Measurements from ENCODE around the gene TECPR2.

Gene TECPR2

DNA sequence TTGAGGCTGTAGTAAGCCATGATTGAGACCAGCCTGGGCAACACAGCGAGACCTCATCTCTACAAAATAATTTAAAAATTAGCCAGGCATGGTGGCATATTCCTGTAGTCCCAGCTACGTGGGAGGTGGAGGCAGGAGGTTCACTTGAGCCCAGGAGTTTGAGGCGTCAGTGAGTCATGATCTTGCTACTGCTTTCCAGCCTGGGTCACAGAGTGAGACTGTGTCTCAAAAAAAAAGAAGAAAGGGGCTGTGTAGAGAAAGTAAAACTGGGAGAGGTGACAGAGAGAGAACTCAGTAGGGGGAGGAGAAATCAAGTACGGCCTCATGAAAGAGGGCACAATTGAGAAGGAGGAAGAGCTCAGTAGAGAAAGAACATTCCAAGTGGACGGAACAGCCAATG lies 12.4 kb downstream of the TECPR2 start:
- DNase-seq (ENCODE audit: low read depth in 2 of 2), result no peak

DNA sequence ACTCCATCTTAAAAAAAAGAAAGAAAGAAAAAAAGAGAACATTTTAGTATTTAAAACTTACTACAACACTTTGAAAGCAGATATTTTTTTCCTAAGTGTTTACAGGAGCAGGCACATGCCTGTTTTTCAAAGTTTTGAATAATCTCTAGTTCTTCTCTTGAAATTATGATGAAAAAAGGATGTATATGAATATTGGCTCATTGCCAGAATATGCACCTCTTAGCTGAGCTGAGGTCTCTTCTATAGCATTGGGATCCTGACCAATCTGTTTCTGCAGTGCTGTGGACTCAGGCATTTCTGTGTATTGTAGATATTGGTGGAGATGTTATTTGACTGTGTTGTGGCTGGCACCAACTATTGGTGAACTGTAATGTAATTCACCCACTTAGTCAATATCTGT lies 15.0 kb downstream of the TECPR2 start:
- DNase-seq (ENCODE audit: low read depth in 2 of 2), result no peak

DNA sequence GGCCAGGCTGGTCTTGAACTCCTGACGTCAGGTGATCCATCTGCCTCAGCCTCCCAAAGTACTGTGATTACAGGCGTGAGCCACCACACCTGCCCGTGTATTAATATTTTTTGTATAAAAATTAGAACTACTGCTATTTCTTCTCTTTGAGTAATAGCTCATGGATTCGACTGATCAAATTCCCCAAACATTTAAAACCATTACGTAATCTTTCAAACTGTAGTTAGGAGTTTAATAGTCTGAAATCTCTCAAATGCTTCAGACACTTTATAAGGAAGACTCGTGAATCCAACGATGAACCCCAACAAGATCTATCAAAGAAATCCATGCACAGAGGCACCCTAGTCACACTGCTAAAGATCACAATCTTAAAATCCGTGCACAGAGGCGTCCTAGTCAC lies 16.1 kb downstream of the TECPR2 start:
- no peak for DNase-seq (ENCODE audit: low read depth in 2 of 2)

DNA sequence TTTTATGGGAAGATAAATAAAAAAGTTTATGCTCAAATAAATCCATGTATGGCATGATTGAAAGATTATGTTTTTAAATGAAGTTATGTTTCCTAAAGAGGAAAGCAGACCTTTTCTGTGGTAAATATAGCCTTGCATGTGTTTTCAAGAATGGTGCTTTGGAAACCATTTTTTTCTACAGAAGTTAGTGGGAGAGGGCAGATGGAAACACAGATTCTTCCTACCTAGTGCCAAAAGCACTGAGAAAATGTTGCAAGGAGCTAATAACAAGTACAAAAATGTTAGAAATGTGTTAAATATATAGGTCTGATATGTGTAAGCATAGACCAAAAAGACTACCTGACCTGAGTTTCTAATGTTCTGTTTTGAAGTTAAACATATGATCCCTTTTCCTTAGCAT lies 24.3 kb downstream of the TECPR2 start:
- no peak for DNase-seq (ENCODE audit: low read depth in 2 of 2)

DNA sequence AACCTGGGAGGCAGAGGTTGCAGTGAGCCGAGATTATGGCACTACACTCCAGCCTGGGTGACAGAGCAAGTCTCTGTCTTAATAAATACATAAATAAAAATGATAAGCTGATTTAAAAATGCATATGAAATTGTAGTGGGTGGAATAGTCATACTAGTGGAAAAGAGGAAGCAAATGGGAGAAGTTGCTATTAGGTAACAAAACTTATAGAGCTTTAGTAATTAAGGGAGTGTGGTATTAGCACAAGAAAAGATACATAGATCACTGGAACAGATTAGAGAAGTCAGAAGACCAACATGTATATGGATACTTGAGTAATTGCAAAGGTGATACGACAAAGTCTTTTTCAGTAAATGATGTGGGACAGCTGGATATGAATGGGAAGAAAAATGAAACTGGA lies 26.5 kb downstream of the TECPR2 start:
- DNase-seq (ENCODE audit: low read depth in 2 of 2), result no peak

DNA sequence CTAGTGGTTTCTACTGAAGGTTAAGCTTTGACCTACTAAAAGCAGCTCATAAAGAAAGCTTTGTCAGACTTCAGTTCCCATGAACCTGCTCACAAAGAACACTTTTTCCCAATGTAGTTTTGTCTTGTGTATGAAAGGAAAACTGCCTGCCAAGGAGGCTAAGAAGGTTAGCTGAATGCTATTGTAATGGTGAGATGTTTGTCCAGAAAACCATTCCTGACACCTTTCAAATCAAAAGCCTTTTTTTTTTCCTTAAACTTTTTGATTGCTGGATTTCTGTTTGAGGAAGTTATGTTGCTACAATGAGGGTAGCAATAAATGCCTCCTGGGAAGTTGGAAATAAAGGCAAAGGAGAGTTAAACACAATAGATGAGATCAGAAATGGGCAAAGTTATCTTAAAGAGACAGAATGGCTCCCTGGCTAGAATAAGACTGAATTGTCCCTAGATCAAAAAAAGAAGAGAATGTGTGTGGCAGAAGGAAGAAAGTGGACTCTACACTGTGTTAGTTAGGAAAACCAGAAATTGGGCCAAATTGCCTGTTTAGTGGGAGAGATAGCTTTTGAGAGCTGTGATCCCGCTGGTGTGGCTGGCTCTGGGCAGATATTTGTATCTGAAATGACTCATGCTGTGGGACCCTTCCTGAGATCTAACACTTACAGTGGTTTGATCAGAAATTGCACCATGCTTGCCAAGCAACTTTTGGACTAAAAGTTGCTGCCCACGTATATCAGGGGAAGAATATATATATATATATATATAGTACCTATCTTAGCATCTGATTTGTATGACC lies 27.5 kb downstream of the TECPR2 start:
- DNase-seq (ENCODE audit: low read depth in 2 of 2), result no peak

DNA sequence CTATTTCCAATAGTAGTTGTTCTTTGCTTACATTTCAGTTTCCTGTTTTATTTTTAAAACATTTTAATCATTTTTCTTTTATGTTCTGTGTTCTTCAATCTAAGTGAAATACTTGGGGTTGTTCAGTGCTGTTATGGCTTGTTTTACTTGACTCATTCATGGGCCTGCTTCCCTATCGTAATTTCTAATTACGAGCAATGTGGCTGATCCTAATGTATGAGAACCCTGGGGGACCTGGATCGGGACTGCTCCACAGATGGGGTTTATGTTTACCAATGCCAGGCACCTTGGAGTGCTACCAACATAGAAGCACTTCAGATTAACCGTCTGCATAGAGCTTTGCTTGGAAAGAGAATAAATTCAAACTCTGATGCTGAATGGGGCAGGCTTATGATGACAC lies 29.8 kb downstream of the TECPR2 start:
- DNase-seq (ENCODE audit: low read depth in 2 of 2), result no peak

DNA sequence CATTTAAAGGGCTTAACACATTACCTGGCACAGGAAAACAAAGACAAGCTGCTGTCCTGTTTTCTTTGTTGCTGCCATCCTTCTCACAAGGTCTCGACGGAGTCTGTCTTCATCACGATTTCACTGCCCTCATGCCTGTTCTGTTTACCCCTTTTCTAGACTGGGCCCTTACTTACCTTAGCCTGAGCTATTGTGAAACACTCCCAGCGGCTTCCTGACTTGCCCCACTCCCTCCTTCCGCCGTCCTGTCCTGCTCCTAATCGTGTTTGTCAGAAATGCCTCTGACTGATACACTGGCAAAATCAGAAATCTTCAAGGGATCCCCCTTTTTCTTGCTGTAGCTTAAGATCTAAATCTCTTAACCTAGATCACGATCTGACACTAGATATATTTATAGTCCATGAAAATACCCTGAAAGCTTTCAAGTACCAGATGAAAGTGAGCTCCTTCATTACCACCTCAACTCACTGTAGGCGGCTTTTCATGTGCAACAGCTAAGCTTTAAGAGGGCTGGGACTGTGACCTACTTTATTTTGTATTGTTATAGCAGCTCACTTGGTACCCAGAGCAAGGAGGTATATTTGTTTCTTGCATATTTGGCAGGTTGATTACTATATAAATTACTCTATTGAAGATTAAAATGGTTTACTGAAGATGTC lies 32.1 kb downstream of the TECPR2 start:
- no peak for DNase-seq (ENCODE audit: low read depth in 2 of 2)

DNA sequence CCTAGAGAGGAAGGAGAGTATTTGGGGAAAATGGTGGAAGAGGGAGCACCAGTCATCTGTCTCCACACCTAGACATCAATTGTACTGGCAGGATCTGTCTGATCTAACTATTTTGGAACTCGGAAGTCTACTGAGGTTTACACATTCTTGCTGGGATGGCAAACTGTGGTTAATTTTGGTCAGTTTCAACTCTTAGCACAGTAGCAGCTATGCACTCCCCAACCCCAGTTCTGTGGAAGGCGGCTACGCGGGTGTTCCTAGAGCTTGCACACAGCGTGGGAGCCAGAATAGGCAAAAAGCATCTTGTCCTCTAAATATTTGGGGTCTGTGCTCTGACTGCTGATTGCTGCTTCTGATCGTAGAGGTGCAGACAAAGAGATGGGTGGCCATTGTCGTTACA lies 33.8 kb downstream of the TECPR2 start:
- no peak for DNase-seq (ENCODE audit: low read depth in 2 of 2)

DNA sequence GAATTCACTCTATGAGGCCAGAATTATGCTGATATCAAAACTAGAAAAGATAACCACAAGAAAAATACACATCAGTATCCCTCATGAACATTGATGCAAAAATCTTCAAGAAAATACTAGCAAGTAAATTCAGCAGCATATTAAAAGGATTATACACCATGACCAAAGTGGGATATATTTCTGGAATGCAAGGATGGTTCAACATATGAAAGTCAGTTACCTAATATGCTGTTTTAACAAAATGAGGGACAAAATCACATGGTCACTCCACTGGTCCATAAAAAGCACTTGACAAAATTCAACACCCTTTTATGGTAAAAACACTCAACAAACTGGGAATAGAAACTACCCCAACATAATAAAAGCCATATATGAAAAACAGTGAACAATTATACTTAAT lies 40.3 kb downstream of the TECPR2 start:
- no peak for DNase-seq (ENCODE audit: low read depth in 2 of 2)

DNA sequence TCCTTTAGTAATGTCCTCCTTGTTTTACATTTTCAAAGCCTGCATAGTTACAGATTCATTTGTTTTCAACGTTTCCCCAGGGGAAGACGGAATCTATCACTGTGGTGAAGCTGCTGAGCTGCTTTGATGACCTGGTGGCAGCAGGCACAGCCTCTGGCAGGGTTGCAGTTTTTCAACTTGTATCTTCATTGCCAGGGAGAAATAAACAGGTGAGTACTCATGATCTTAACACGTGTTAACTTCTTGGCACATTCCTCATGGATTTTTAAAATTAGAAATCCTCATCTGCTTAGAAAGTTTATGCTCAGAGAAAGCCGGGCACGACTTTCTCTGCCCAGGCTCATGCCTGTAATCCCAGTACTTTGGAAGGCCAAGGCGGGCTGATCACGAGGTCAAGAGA lies 44.5 kb downstream of the TECPR2 start:
- DNase-seq (ENCODE audit: low read depth in 2 of 2), result no peak

DNA sequence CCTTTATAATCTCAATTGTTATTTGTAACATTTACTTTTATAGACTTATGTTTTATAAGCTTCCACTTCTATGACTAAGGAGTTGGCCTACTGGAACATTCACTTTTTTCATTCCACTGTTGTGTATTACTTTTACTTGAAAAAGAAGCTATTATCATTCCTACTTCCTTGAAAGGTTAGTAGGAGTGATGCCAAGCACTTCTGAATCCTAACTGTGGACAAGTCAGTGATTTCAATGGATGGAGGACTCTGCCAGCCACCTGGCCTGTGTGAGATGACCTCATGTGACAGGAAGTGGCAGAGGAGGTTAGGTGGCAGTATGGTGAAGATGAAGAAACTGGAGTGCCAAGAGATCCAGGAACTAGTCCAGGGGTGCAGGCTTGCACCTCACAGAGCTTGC lies 46.0 kb downstream of the TECPR2 start:
- DNase-seq (ENCODE audit: low read depth in 2 of 2), result no peak

DNA sequence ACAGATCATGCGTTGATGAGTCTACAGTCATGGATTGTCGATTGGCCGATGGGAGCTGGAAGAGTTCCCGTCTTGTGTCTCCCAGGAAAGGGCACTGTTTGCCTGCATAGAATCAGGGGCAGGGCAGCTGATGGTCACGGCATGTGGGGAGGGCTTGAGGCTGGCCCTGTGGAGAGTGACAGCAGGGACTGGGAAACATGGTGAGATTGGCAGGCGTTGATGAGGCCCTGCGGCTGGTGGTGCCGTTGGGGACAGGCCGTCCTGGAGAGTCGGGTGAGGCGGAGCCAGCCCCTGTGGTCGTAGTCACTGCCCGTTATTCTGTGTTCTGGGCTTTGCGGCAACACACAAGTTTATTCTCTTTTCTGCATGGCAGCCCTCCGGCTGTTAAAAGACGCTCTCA lies 52.9 kb downstream of the TECPR2 start:
- no peak for DNase-seq (ENCODE audit: low read depth in 2 of 2)

DNA sequence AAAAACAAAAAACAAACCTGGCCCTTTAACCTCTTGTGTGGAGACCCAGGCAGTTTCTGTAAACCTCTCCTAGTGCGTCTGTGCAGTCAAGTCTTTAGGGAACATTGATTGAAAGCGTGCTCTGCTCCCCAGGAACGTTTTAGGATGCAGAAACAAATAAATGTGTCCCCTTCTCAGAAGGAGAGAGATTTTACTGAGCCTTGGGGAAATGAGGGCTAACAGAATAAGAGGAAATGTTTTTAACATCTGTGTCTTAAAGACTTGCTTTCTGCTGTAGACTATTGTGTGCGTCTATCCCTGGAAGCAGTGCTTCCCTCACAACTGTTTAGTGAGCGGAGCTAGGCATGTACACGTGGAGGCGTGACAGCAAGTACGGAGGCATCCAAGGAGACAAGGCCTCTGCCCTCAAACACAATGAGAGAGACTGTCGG lies 54.3 kb downstream of the TECPR2 start:
- no peak for DNase-seq (ENCODE audit: low read depth in 2 of 2)

DNA sequence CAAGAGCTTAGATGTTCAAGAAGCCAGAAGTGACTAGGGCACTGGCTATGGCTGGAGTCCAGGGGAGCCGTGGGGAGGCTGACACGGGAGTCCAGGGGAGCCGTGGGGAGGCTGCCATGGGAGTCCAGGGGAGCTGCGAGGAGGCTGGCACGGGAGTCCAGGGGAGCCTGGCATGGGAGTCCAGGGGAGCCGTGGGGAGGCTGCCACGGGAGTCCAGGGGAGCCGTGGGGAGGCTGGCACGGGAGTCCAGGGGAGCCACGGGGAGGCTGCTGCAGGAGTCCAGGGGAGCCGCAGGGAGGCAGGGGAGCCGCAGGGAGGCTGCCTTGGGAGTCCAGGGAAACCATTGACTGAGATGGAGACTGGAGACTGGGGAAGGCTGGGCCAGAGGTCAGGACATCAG lies 54.9 kb downstream of the TECPR2 start:
- DNase-seq (ENCODE audit: low read depth in 2 of 2), result no peak

DNA sequence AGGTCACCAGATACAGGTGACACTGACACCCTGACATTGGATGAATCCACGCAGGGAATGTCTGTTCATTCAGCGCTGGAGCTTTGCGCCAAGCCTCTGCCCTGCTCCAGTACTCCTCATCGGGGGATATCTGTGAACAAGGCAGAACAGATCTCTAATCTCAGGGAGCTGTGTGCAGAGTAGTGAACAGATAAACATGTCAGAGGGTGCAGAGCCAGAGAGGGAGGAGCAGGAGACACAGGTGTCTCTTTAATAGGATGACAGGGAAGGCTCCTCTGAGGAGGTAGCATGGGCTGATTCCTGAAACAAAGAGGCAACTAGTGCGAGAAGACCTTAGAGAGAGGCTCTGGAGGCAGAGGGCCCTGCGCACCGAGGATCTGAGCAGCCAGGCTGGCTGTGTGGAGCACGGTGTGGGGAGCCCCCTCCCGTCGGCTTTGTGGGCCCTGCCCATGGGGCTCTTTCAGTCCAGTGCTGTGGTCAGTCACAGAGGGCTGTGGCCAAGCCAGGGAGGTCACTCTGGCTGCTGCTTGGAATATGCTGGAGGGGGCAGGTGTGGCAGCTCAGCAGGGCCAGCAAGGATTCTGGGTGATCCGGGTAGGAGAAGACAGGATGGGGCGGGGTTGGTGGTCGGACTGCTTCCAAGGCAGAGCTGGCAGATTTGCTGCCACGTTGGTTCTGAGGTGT lies 55.6 kb downstream of the TECPR2 start:
- DNase-seq (ENCODE audit: low read depth in 2 of 2), result no peak

DNA sequence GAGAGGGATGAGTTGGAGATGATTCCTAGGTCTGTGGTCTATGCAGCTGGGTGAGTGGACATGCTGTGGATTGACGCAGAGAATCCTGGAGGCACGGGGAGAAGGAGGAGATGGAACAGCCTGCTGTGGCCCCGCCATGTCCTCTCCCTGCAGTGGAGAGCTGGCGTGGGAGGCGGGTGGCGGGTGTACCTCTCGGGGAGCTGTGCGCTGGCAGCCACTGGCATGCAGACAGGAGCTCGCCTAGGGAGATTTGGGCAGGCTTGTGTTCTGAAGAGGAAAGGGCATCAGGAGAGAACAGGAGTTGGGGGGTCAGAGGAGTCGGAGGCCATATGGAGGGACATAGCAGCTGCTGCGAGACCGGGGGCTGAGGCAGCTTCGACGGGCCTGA lies 56.1 kb downstream of the TECPR2 start:
- no peak for DNase-seq (ENCODE audit: low read depth in 2 of 2)

DNA sequence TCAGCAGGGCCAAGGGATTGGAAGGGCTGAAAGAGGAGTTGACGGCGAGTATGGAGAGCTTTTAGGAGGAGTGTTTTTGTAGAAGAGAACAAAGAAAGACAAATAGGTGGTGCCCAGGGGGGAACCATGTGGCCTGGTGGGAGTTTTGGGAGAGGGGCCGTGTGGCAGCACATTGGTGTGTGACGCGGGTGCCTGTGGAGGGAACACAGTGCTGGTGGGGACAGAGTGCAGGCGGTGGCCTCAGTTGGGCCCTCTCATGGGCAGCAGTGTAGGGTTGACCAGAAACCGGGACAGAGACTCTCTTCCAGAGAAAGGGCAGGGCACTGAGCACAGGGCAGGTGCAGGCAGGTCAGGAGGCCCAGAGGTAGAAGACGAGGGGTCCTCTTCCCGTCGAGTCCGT lies 56.5 kb downstream of the TECPR2 start:
- DNase-seq (ENCODE audit: low read depth in 2 of 2), result no peak

DNA sequence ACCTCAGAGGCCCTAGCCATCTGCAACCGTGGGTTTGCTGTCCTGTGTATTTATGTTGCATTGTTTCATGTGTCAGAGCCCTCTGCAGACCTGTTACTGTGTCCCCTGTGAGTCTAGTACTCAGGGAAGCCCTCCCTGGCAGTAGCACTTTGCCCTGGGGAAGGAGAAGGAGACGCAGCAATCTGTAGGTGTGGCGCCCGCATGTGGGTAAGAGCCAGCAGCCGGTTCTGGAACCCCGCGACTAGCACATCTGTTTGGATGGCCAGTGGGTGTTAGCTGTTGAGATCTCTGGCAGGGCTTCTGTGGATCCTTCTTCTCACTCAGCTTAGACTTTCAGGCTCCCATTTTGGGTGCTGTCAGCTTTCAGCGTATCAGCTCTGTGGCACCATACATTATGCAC lies 57.0 kb downstream of the TECPR2 start:
- DNase-seq (ENCODE audit: low read depth in 2 of 2), result no peak

DNA sequence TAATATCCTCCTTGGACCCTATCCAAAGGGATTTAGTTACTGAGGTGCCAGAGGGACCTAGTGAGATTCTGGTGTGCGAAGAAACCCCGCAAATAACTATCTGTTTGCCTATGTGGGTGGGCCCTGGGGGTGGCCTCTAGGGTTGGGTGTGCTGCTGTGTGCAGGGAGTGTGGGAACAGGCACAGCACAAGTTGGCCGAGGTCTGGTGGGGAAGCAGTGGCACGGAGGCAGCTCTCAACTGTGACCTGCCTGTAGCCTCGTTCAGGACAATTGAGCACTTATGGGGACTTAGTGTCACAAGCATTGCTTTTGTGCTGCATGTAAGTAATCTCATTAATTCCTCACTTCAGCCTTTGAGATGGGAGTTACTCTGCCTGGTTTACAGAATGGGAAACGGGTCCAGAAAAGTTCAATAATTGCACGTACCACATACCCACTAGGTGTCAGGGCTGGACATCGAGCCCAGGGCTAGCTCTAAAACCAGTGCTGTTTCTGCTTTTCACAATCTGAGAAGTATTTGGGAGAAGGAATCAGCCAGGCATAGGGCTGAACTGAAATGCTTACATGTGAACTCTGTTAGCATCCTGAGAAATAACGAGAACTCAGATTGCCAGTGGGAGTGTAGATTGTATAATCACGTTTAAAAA lies 58.8 kb downstream of the TECPR2 start:
- no peak for DNase-seq (ENCODE audit: low read depth in 2 of 2)

DNA sequence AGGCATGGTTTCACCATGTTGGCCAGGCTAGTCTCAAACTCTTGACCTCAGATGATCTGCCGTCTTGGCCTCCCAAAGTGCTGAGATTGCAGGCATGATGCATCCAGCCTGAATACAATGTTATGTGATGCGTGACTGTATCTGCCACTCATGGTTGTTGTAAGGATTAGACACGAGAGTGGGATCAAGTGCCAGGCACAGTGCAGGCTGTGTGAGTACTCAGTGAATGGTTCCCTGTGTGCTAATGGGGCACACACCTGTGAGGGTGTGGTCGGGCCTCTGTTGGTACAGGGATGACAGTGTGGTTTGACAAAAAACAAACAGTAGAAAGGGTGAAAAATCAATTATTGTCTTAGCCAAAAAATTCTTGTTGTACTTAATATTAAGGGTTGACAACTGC lies 61.8 kb downstream of the TECPR2 start:
- DNase-seq (ENCODE audit: low read depth in 2 of 2), result no peak

DNA sequence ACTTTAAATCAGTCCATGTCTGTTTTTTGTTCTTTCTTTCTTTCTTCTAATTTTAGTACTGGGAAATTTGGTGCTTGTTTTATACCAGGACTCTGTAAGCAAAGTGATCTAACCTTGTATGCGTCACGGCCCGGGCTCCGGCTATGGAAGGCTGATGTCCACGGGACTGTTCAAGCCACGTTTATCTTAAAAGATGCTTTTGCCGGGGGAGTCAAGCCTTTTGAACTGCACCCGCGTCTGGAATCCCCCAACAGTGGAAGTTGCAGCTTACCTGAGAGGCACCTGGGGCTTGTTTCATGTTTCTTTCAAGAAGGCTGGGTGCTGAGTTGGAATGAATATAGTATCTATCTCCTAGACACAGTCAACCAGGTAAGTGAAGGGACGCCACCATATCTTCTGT lies 62.2 kb downstream of the TECPR2 start:
- DNase-seq (ENCODE audit: low read depth in 2 of 2), result no peak

DNA sequence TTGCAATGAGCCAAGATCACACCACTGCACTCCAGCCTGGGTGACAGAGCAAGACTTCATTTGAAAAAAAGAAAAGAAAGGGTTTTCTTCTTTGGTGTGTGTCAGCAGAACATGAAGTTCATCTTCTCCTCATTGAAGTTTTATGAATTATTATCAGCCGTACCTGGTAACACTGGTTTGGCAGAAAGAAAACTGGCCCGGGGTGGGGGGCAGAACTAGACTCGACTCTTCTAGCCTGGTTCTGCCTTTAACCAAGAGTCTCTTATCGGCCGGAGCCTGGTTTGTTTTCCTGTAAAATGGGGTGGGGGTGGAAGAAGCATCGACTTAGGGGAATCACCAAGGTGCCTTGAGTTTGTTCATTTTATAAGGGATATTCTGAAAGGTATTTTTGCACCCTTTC lies 64.1 kb downstream of the TECPR2 start:
- no peak for DNase-seq (ENCODE audit: low read depth in 2 of 2)
